Loucy (cell line): ENCODE data around the gene RPL28.
"Not testable (repeated sequence)": the region's sequence is repeated elsewhere in the genome, so short reads cannot be mapped to it uniquely, and the experiment has no call there.

ENCODE experiments used
- H2AFZ ChIP-seq: fragments of 200-600 bp; sonication (generic); 2 replicates; pipeline ENCODE4 v1.6.0; 2016; ENCODE audit warnings: antibody characterized with exemption, mild to moderate bottlenecking, low read length, moderate library complexity
- H3F3A ChIP-seq: fragments of 200-600 bp; 2 replicates; pipeline ENCODE4 v1.6.0; 2016; ENCODE audit warnings: antibody characterized with exemption, low read depth, mild to moderate bottlenecking
- H3K27me3 ChIP-seq: fragments of 200-600 bp; sonication (generic); 2 replicates; pipeline ENCODE4 v1.6.1; 2014; ENCODE audit warnings: low read length, mild to moderate bottlenecking; ENCODE audit not compliant: insufficient read depth, poor library complexity, severe bottlenecking
- H3K36me3 ChIP-seq: fragments of 200-600 bp; sonication (generic); 2 replicates; pipeline ENCODE4 v1.6.1; 2016; ENCODE audit warnings: low read length; ENCODE audit not compliant: insufficient read depth
- H3K4me1 ChIP-seq: fragments of 200-600 bp; sonication (generic); 2 replicates; pipeline ENCODE4 v1.5.1; 2014; ENCODE audit warnings: low read length, mild to moderate bottlenecking; ENCODE audit not compliant: insufficient read depth, poor library complexity, severe bottlenecking
- H3K4me2 ChIP-seq: fragments of 200-600 bp; sonication (generic); 2 replicates; pipeline ENCODE4 v1.6.0; 2014; ENCODE audit warnings: antibody characterized with exemption, low read length, low read depth, mild to moderate bottlenecking; ENCODE audit not compliant: poor library complexity, severe bottlenecking
- H3K4me3 ChIP-seq: fragments of 200-600 bp; sonication (generic); 2 replicates; pipeline ENCODE4 v1.5.1; 2014; ENCODE audit warnings: low read length, mild to moderate bottlenecking, mixed read lengths; ENCODE audit not compliant: poor library complexity, severe bottlenecking
- H3K79me2 ChIP-seq: fragments of 200-600 bp; sonication (generic); 2 replicates; pipeline ENCODE4 v1.6.1; 2014; ENCODE audit warnings: low read length; ENCODE audit not compliant: insufficient read depth
- H3K9ac ChIP-seq: fragments of 200-600 bp; sonication (generic); 2 replicates; pipeline ENCODE4 v1.6.0; 2014; ENCODE audit warnings: mild to moderate bottlenecking, low read depth, low read length, moderate library complexity; ENCODE audit not compliant: poor library complexity, severe bottlenecking
- H3K9me2 ChIP-seq: fragments of 200-600 bp; sonication (generic); replicated peaks from 2 replicates; pipeline ENCODE4 v1.6.1; 2016; ENCODE audit warnings: low read depth, low read length, mixed read lengths
- H3K9me3 ChIP-seq: fragments of 200-600 bp; sonication (generic); 2 replicates; pipeline ENCODE4 v1.6.1; 2014; ENCODE audit warnings: mild to moderate bottlenecking, antibody characterized with exemption, low read length, low read depth; ENCODE audit not compliant: insufficient read depth
- H4K20me1 ChIP-seq: fragments of 200-600 bp; sonication (generic); 2 replicates; pipeline ENCODE4 v1.6.0; 2014; ENCODE audit warnings: antibody characterized with exemption, low read length, mild to moderate bottlenecking; ENCODE audit not compliant: insufficient read depth, poor library complexity, severe bottlenecking
- CTCF ChIP-seq: fragments of 200-600 bp; sonication (generic); conservative IDR thresholded peaks from 2 replicates; pipeline ENCODE4 v1.5.1; 2014; ENCODE audit warnings: mild to moderate bottlenecking, antibody characterized with exemption, low read length
- EZH2phosphoT487 ChIP-seq: fragments of 200-600 bp; IDR thresholded peaks from 2 replicates; pipeline ENCODE4 v1.6.1; 2018; ENCODE audit warnings: antibody characterized with exemption, mild to moderate bottlenecking, moderate library complexity, borderline replicate concordance

Gene RPL28

GRCh38 chr19:55418185-55418584, 32.5 kb downstream of the RPL28 start:
- H4K20me1 ChIP-seq, result no peaks in the 10 kb centered on the region
- no peak overlapping the region for H3K4me2 ChIP-seq
- H3K9me2 ChIP-seq, result no peaks in the 10 kb centered on the region
- H3K4me3 ChIP-seq, result no peak overlapping the region
- H3F3A ChIP-seq, result peaks cover 4% of the 10 kb centered on the region
- H3K36me3 ChIP-seq, result no peaks in the 10 kb centered on the region
- no peak overlapping the region for H3K9ac ChIP-seq
- H2AFZ ChIP-seq, result no peak overlapping the region
- TF ChIP-seq CTCF (peak; percentile 84), EZH2phosphoT487 (no peak)
- H3K27me3 ChIP-seq, result no peaks in the 10 kb centered on the region
- no peaks in the 10 kb centered on the region for H3K79me2 ChIP-seq
- H3K4me1 ChIP-seq, result peaks cover 19% of the 10 kb centered on the region
- no peaks in the 10 kb centered on the region for H3K9me3 ChIP-seq

- TF ChIP-seq CTCF (no peak), EZH2phosphoT487 (no peak)
- H3K9me2 ChIP-seq, result no peaks in the 10 kb centered on the region
- H2AFZ ChIP-seq, result no peak overlapping the region
- no peaks in the 10 kb centered on the region for H3K79me2 ChIP-seq
- H3K9me3 ChIP-seq, result no peaks in the 10 kb centered on the region
- H3K27me3 ChIP-seq, result no peaks in the 10 kb centered on the region
- no peak overlapping the region for H3K4me2 ChIP-seq
- H4K20me1 ChIP-seq, result no peaks in the 10 kb centered on the region
- no peak overlapping the region for H3K4me3 ChIP-seq
- no peaks in the 10 kb centered on the region for H3K36me3 ChIP-seq
- no peak overlapping the region for H3K9ac ChIP-seq
- peaks cover 19% of the 10 kb centered on the region for H3K4me1 ChIP-seq
- peaks cover 4% of the 10 kb centered on the region for H3F3A ChIP-seq
Observed at GRCh38 chr19:55419103-55419502, 33.4 kb downstream of the RPL28 start.

GRCh38 chr19:55419624-55420236, 34.0 kb downstream of the RPL28 start:
- H3K4me1 ChIP-seq, result peaks cover 19% of the 10 kb centered on the region
- no peak overlapping the region for H3K4me3 ChIP-seq
- no peaks in the 10 kb centered on the region for H3K9me3 ChIP-seq
- peaks cover 4% of the 10 kb centered on the region for H3F3A ChIP-seq
- H3K4me2 ChIP-seq, result no peak overlapping the region
- H3K36me3 ChIP-seq, result no peaks in the 10 kb centered on the region
- no peak overlapping the region for H3K9ac ChIP-seq
- H2AFZ ChIP-seq, result no peak overlapping the region
- no peak for TF ChIP-seq CTCF
- H3K27me3 ChIP-seq, result no peaks in the 10 kb centered on the region
- H4K20me1 ChIP-seq, result no peaks in the 10 kb centered on the region
- H3K9me2 ChIP-seq, result no peaks in the 10 kb centered on the region
- H3K79me2 ChIP-seq, result no peaks in the 10 kb centered on the region

GRCh38 chr19:55421281-55421680, 35.5 kb downstream of the RPL28 start:
- not testable (repeated sequence) for H3F3A ChIP-seq, H3K9me2 ChIP-seq, H3K27me3 ChIP-seq, H3K9me3 ChIP-seq, H3K36me3 ChIP-seq, H3K79me2 ChIP-seq, H2AFZ ChIP-seq, H4K20me1 ChIP-seq
- Histone ChIP-seq H3K4me2 (peak overlapping the region; percentile 60), H3K9ac (peak overlapping the region; percentile 59), H3K4me1 (peaks cover 19% of the 10 kb centered on the region), H3K4me3 (peak overlapping the region; percentile 20)
